HEK293 (cell line): ENCODE data around the gene EFCAB6.

Source experiments
- ZNF274 ChIP-seq, 2 experiments: fragments of 200-500 bp in 1 of 2; fragments of 450-650 bp in 1 of 2; sonication (Bioruptor generic) in 1 of 2; formaldehyde crosslinking in 1 of 2; IDR thresholded peaks; 2 replicates each; pipeline versions ENCODE4 v1.5.1 to v1.6.1; 2014 to 2016; ENCODE audit warnings: borderline replicate concordance in 1 of 2, inconsistent platforms in 1 of 2, low read length in 1 of 2, missing biosample characterization in 1 of 2, missing genetic modification characterization in 1 of 2
- ZNF747 ChIP-seq: fragments of 450-650 bp; formaldehyde crosslinking; IDR thresholded peaks from 2 replicates; pipeline ENCODE4 v1.5.1; 2016; ENCODE audit warnings: missing biosample characterization, missing genetic modification characterization

GRCh38 chr22:43706571-43707328 lies 105.4 kb downstream of the EFCAB6 start:
- TF ChIP-seq ZNF747: no peak
- TF ChIP-seq ZNF274 (IDR thresholded peaks at IDR 0.05; ENCODE audit: low read length): no peak
- no peak for TF ChIP-seq ZNF274 (tag by site-specific recombination; IDR thresholded peaks at IDR 0.05; ENCODE audit: borderline replicate concordance)
